ENCODE measurements around the gene CAVIN3.
A peak's percentile ranks its signal among the peaks of the same experiment; 100 is the strongest.

CAVIN3 gene

GRCh38 chr11:6321961-6322362 is 1.7 kb upstream of the CAVIN3 start:
- H3K4me3 ChIP-seq (ENCODE audit: low read length): peak overlapping the region; percentile 93
- H3K9me3 ChIP-seq (ENCODE audit: control insufficient read depth, low read length): no peaks in the 10 kb centered on the region
- H3K9ac ChIP-seq (ENCODE audit: low read length): peak overlapping the region; percentile 98
- DNase-seq (ENCODE audit: low read depth): peak; percentile 33
- no peaks in the 10 kb centered on the region for H3K36me3 ChIP-seq (ENCODE audit: control insufficient read depth, insufficient read depth, low read length, severe bottlenecking)
- peaks cover 46% of the 10 kb centered on the region for H3K4me1 ChIP-seq (ENCODE audit: control insufficient read depth, insufficient read depth, low read length)
- no peaks in the 10 kb centered on the region for H3K27me3 ChIP-seq (replicated peaks; ENCODE audit: control insufficient read depth, insufficient read depth, low read length)

GRCh38 chr11:6321356-6321755 is 1.1 kb upstream of the CAVIN3 start:
- H3K9me3 ChIP-seq (ENCODE audit: control insufficient read depth, low read length): no peaks in the 10 kb centered on the region
- no peak for DNase-seq (ENCODE audit: low read depth)
- H3K4me3 ChIP-seq (ENCODE audit: low read length): peak overlapping the region; percentile 93
- no peaks in the 10 kb centered on the region for H3K36me3 ChIP-seq (ENCODE audit: control insufficient read depth, insufficient read depth, low read length, severe bottlenecking)
- H3K27me3 ChIP-seq (replicated peaks; ENCODE audit: control insufficient read depth, insufficient read depth, low read length): no peaks in the 10 kb centered on the region
- peaks cover 46% of the 10 kb centered on the region for H3K4me1 ChIP-seq (ENCODE audit: control insufficient read depth, insufficient read depth, low read length)
- H3K9ac ChIP-seq (ENCODE audit: low read length): peak overlapping the region; percentile 98

GRCh38 chr11:6319704-6320410 is 444 bp downstream of the CAVIN3 start:
- Histone ChIP-seq H3K36me3 (ENCODE audit: control insufficient read depth, insufficient read depth, low read length, severe bottlenecking) (no peaks in the 10 kb centered on the region), H3K9ac (ENCODE audit: low read length) (peak overlapping the region; percentile 98), H3K4me1 (ENCODE audit: control insufficient read depth, insufficient read depth, low read length) (peaks cover 60% of the 10 kb centered on the region), H3K4me3 (ENCODE audit: low read length) (peak overlapping the region; percentile 93), H3K9me3 (ENCODE audit: control insufficient read depth, low read length) (no peaks in the 10 kb centered on the region), H3K27me3 (replicated peaks; ENCODE audit: control insufficient read depth, insufficient read depth, low read length) (no peaks in the 10 kb centered on the region)
- peak; percentile 98 for DNase-seq (ENCODE audit: low read depth)

- H3K9ac ChIP-seq (ENCODE audit: low read length): peak overlapping the region; percentile 98
- DNase-seq (ENCODE audit: low read depth): peak; percentile 70
Measured at GRCh38 chr11:6319001-6319703, 1.1 kb downstream of the CAVIN3 start.

GRCh38 chr11:6318204-6318603 is 2.1 kb downstream of the CAVIN3 start:
- peak overlapping the region; percentile 93 for H3K4me3 ChIP-seq (ENCODE audit: low read length)
- no peaks in the 10 kb centered on the region for H3K36me3 ChIP-seq (ENCODE audit: control insufficient read depth, insufficient read depth, low read length, severe bottlenecking)
- peaks cover 61% of the 10 kb centered on the region for H3K4me1 ChIP-seq (ENCODE audit: control insufficient read depth, insufficient read depth, low read length)
- no peaks in the 10 kb centered on the region for H3K9me3 ChIP-seq (ENCODE audit: control insufficient read depth, low read length)
- DNase-seq (ENCODE audit: low read depth): no peak
- H3K9ac ChIP-seq (ENCODE audit: low read length): peak overlapping the region; percentile 98
- H3K27me3 ChIP-seq (replicated peaks; ENCODE audit: control insufficient read depth, insufficient read depth, low read length): no peaks in the 10 kb centered on the region

More at GRCh38 chr11:6319001-6319703, 1.1 kb downstream of the CAVIN3 start:
- no peaks in the 10 kb centered on the region for H3K9me3 ChIP-seq (ENCODE audit: control insufficient read depth, low read length)
- no peaks in the 10 kb centered on the region for H3K36me3 ChIP-seq (ENCODE audit: control insufficient read depth, insufficient read depth, low read length, severe bottlenecking)
- peak overlapping the region; percentile 93 for H3K4me3 ChIP-seq (ENCODE audit: low read length)
- H3K4me1 ChIP-seq (ENCODE audit: control insufficient read depth, insufficient read depth, low read length): peaks cover 61% of the 10 kb centered on the region
- no peaks in the 10 kb centered on the region for H3K27me3 ChIP-seq (replicated peaks; ENCODE audit: control insufficient read depth, insufficient read depth, low read length)

GRCh38 chr11:6315811-6316425 is 4.4 kb downstream of the CAVIN3 start:
- H3K27me3 ChIP-seq (replicated peaks; ENCODE audit: control insufficient read depth, insufficient read depth, low read length): no peaks in the 10 kb centered on the region
- H3K9me3 ChIP-seq (ENCODE audit: control insufficient read depth, low read length): no peaks in the 10 kb centered on the region
- peak overlapping the region; percentile 64 for H3K9ac ChIP-seq (ENCODE audit: low read length)
- peak overlapping the region; percentile 72 for H3K4me3 ChIP-seq (ENCODE audit: low read length)
- no peaks in the 10 kb centered on the region for H3K36me3 ChIP-seq (ENCODE audit: control insufficient read depth, insufficient read depth, low read length, severe bottlenecking)
- H3K4me1 ChIP-seq (ENCODE audit: control insufficient read depth, insufficient read depth, low read length): peaks cover 42% of the 10 kb centered on the region
- DNase-seq (ENCODE audit: low read depth): peak; percentile 84

GRCh38 chr11:6312106-6312505 is 8.2 kb downstream of the CAVIN3 start:
- Histone ChIP-seq H3K27me3 (replicated peaks; ENCODE audit: control insufficient read depth, insufficient read depth, low read length) (no peaks in the 10 kb centered on the region), H3K36me3 (ENCODE audit: control insufficient read depth, insufficient read depth, low read length, severe bottlenecking) (no peaks in the 10 kb centered on the region), H3K4me1 (ENCODE audit: control insufficient read depth, insufficient read depth, low read length) (peaks cover 25% of the 10 kb centered on the region), H3K4me3 (ENCODE audit: low read length) (no peak overlapping the region), H3K9me3 (ENCODE audit: control insufficient read depth, low read length) (no peaks in the 10 kb centered on the region), H3K9ac (ENCODE audit: low read length) (no peak overlapping the region)
- DNase-seq (ENCODE audit: low read depth): no peak

GRCh38 chr11:6307876-6308275 is 12.4 kb downstream of the CAVIN3 start:
- H3K4me3 ChIP-seq (ENCODE audit: low read length): no peak overlapping the region
- peaks cover 17% of the 10 kb centered on the region for H3K4me1 ChIP-seq (ENCODE audit: control insufficient read depth, insufficient read depth, low read length)

GRCh38 chr11:6305297-6305696 is 15.0 kb downstream of the CAVIN3 start:
- H3K4me1 ChIP-seq (ENCODE audit: control insufficient read depth, insufficient read depth, low read length): peaks cover 21% of the 10 kb centered on the region
- H3K9ac ChIP-seq (ENCODE audit: low read length): no peak overlapping the region
- no peak for DNase-seq (ENCODE audit: low read depth)
- H3K36me3 ChIP-seq (ENCODE audit: control insufficient read depth, insufficient read depth, low read length, severe bottlenecking): no peaks in the 10 kb centered on the region
- H3K27me3 ChIP-seq (replicated peaks; ENCODE audit: control insufficient read depth, insufficient read depth, low read length): no peaks in the 10 kb centered on the region
- no peaks in the 10 kb centered on the region for H3K9me3 ChIP-seq (ENCODE audit: control insufficient read depth, low read length)
- no peak overlapping the region for H3K4me3 ChIP-seq (ENCODE audit: low read length)

More at GRCh38 chr11:6307876-6308275, 12.4 kb downstream of the CAVIN3 start:
- no peak overlapping the region for H3K9ac ChIP-seq (ENCODE audit: low read length)
- H3K9me3 ChIP-seq (ENCODE audit: control insufficient read depth, low read length): no peaks in the 10 kb centered on the region
- H3K36me3 ChIP-seq (ENCODE audit: control insufficient read depth, insufficient read depth, low read length, severe bottlenecking): no peaks in the 10 kb centered on the region
- no peak for DNase-seq (ENCODE audit: low read depth)
- H3K27me3 ChIP-seq (replicated peaks; ENCODE audit: control insufficient read depth, insufficient read depth, low read length): no peaks in the 10 kb centered on the region

- Histone ChIP-seq H3K9me3 (ENCODE audit: control insufficient read depth, low read length) (no peaks in the 10 kb centered on the region), H3K4me1 (ENCODE audit: control insufficient read depth, insufficient read depth, low read length) (peaks cover 21% of the 10 kb centered on the region), H3K9ac (ENCODE audit: low read length) (no peak overlapping the region), H3K4me3 (ENCODE audit: low read length) (no peak overlapping the region), H3K27me3 (replicated peaks; ENCODE audit: control insufficient read depth, insufficient read depth, low read length) (no peaks in the 10 kb centered on the region), H3K36me3 (ENCODE audit: control insufficient read depth, insufficient read depth, low read length, severe bottlenecking) (no peaks in the 10 kb centered on the region)
- DNase-seq (ENCODE audit: low read depth): no peak
Measured at GRCh38 chr11:6303661-6304060, 16.6 kb downstream of the CAVIN3 start.

- H3K4me1 ChIP-seq (ENCODE audit: control insufficient read depth, insufficient read depth, low read length): peaks cover 12% of the 10 kb centered on the region
- no peaks in the 10 kb centered on the region for H3K9me3 ChIP-seq (ENCODE audit: control insufficient read depth, low read length)
Measured at GRCh38 chr11:6301096-6301495, 19.2 kb downstream of the CAVIN3 start.

More at GRCh38 chr11:6301096-6301495, 19.2 kb downstream of the CAVIN3 start:
- no peaks in the 10 kb centered on the region for H3K36me3 ChIP-seq (ENCODE audit: control insufficient read depth, insufficient read depth, low read length, severe bottlenecking)
- DNase-seq (ENCODE audit: low read depth): no peak
- H3K27me3 ChIP-seq (replicated peaks; ENCODE audit: control insufficient read depth, insufficient read depth, low read length): no peaks in the 10 kb centered on the region
- H3K9ac ChIP-seq (ENCODE audit: low read length): no peak overlapping the region
- no peak overlapping the region for H3K4me3 ChIP-seq (ENCODE audit: low read length)
